HUES48 (cell line): ENCODE results near the gene LGSN.
"Not testable (repeated sequence)": the region's sequence is repeated elsewhere in the genome, so short reads cannot be mapped to it uniquely, and the experiment has no call there.

Experiments
- H3K27ac ChIP-seq: one replicate; pipeline ENCODE4 v1.7.0; 2013; ENCODE audit warnings: low read depth, low read length, inconsistent platforms
- H3K27me3 ChIP-seq: 2 replicates; pipeline ENCODE4 v1.6.1; 2013; ENCODE audit warnings: mild to moderate bottlenecking, low read length; ENCODE audit not compliant: control insufficient read depth, insufficient read depth
- H3K36me3 ChIP-seq: 2 replicates; pipeline ENCODE4 v1.6.1; 2013; ENCODE audit warnings: low read length; ENCODE audit not compliant: control insufficient read depth, insufficient read depth
- H3K4me1 ChIP-seq: 2 replicates; pipeline ENCODE4 v1.6.1; 2013; ENCODE audit warnings: mild to moderate bottlenecking, low read length; ENCODE audit not compliant: control insufficient read depth, insufficient read depth
- H3K4me3 ChIP-seq: 2 replicates; pipeline ENCODE4 v1.5.1; 2013; ENCODE audit warnings: mild to moderate bottlenecking, low read depth, low read length
- H3K9ac ChIP-seq: 2 replicates; pipeline ENCODE4 v1.6.1; 2013; ENCODE audit warnings: mild to moderate bottlenecking, low read depth, low read length, moderate library complexity
- H3K9me3 ChIP-seq: 2 replicates; pipeline ENCODE4 v1.6.1; 2013; ENCODE audit warnings: low read length; ENCODE audit not compliant: control insufficient read depth, insufficient read depth

LGSN gene

GRCh38 chr6:63346217-63346835, 26.5 kb upstream of the LGSN start:
- H3K9me3 ChIP-seq, result no peaks in the 10 kb centered on the region
- no peak overlapping the region for H3K27ac ChIP-seq
- H3K36me3 ChIP-seq, result no peaks in the 10 kb centered on the region

GRCh38 chr6:63340351-63340750, 20.6 kb upstream of the LGSN start:
- H3K4me3 ChIP-seq, result no peak overlapping the region
- H3K9ac ChIP-seq, result no peak overlapping the region
- no peaks in the 10 kb centered on the region for H3K36me3 ChIP-seq
- no peaks in the 10 kb centered on the region for H3K27me3 ChIP-seq
- H3K27ac ChIP-seq, result no peak overlapping the region
- no peaks in the 10 kb centered on the region for H3K4me1 ChIP-seq
- no peaks in the 10 kb centered on the region for H3K9me3 ChIP-seq

More at GRCh38 chr6:63346217-63346835, 26.5 kb upstream of the LGSN start:
- no peak overlapping the region for H3K9ac ChIP-seq
- no peaks in the 10 kb centered on the region for H3K4me1 ChIP-seq
- H3K4me3 ChIP-seq, result no peak overlapping the region
- H3K27me3 ChIP-seq, result no peaks in the 10 kb centered on the region

GRCh38 chr6:63334652-63335051, 14.9 kb upstream of the LGSN start:
- H3K36me3 ChIP-seq, H3K27me3 ChIP-seq, H3K27ac ChIP-seq, H3K4me1 ChIP-seq, H3K9ac ChIP-seq, H3K9me3 ChIP-seq, H3K4me3 ChIP-seq: not testable (repeated sequence)

GRCh38 chr6:63333440-63333839, 13.7 kb upstream of the LGSN start:
- H3K27me3 ChIP-seq, result no peaks in the 10 kb centered on the region
- no peak overlapping the region for H3K9ac ChIP-seq
- no peaks in the 10 kb centered on the region for H3K4me1 ChIP-seq
- H3K4me3 ChIP-seq, result no peak overlapping the region
- H3K27ac ChIP-seq, result no peak overlapping the region
- H3K9me3 ChIP-seq, result no peaks in the 10 kb centered on the region
- no peaks in the 10 kb centered on the region for H3K36me3 ChIP-seq

- not testable (repeated sequence) for H3K27ac ChIP-seq, H3K4me1 ChIP-seq, H3K27me3 ChIP-seq, H3K36me3 ChIP-seq, H3K4me3 ChIP-seq, H3K9ac ChIP-seq, H3K9me3 ChIP-seq
Observed at GRCh38 chr6:63326630-63327029, 6.8 kb upstream of the LGSN start.

GRCh38 chr6:63322981-63323380, 3.2 kb upstream of the LGSN start:
- no peak overlapping the region for H3K4me3 ChIP-seq
- no peak overlapping the region for H3K9ac ChIP-seq
- H3K9me3 ChIP-seq, result no peaks in the 10 kb centered on the region
- H3K4me1 ChIP-seq, result 0 out of 2 replicates have a peak, but pooled peaks cover 4% of the 10 kb centered on the region
- no peaks in the 10 kb centered on the region for H3K36me3 ChIP-seq
- no peaks in the 10 kb centered on the region for H3K27me3 ChIP-seq
- no peak overlapping the region for H3K27ac ChIP-seq

GRCh38 chr6:63321821-63322220, 2.0 kb upstream of the LGSN start:
- H3K27ac ChIP-seq, result no peak overlapping the region
- H3K9me3 ChIP-seq, result no peaks in the 10 kb centered on the region
- H3K4me3 ChIP-seq, result no peak overlapping the region
- no peaks in the 10 kb centered on the region for H3K27me3 ChIP-seq
- H3K36me3 ChIP-seq, result no peaks in the 10 kb centered on the region
- H3K4me1 ChIP-seq, result 0 out of 2 replicates have a peak, but pooled peaks cover 4% of the 10 kb centered on the region
- H3K9ac ChIP-seq, result no peak overlapping the region

GRCh38 chr6:63317641-63318040, 2.1 kb downstream of the LGSN start:
- no peak overlapping the region for H3K9ac ChIP-seq
- H3K9me3 ChIP-seq, result no peaks in the 10 kb centered on the region
- no peaks in the 10 kb centered on the region for H3K36me3 ChIP-seq
- H3K4me1 ChIP-seq, result 0 out of 2 replicates have a peak, but pooled peaks cover 4% of the 10 kb centered on the region
- H3K27ac ChIP-seq, result no peak overlapping the region
- H3K27me3 ChIP-seq, result no peaks in the 10 kb centered on the region
- no peak overlapping the region for H3K4me3 ChIP-seq

GRCh38 chr6:63316113-63316512, 3.7 kb downstream of the LGSN start:
- Histone ChIP-seq H3K36me3 (no peaks in the 10 kb centered on the region), H3K4me1 (0 out of 2 replicates have a peak, but pooled peaks cover 4% of the 10 kb centered on the region), H3K9ac (no peak overlapping the region), H3K4me3 (no peak overlapping the region), H3K27ac (no peak overlapping the region), H3K9me3 (no peaks in the 10 kb centered on the region), H3K27me3 (no peaks in the 10 kb centered on the region)

- Histone ChIP-seq H3K9me3 (no peaks in the 10 kb centered on the region), H3K27me3 (no peaks in the 10 kb centered on the region), H3K4me3 (no peak overlapping the region), H3K9ac (no peak overlapping the region), H3K4me1 (no peaks in the 10 kb centered on the region), H3K36me3 (no peaks in the 10 kb centered on the region), H3K27ac (no peak overlapping the region)
Observed at GRCh38 chr6:63313111-63313510, 6.7 kb downstream of the LGSN start.

GRCh38 chr6:63307581-63308246, 12.1 kb downstream of the LGSN start:
- Histone ChIP-seq H3K4me1 (no peaks in the 10 kb centered on the region), H3K36me3 (no peaks in the 10 kb centered on the region), H3K27me3 (no peaks in the 10 kb centered on the region), H3K27ac (no peak overlapping the region), H3K9ac (no peak overlapping the region), H3K4me3 (no peak overlapping the region), H3K9me3 (no peaks in the 10 kb centered on the region)
